Uterus (tissue), 4 donors: ENCODE results near the gene TM7SF2. TPM values are rescaled to one million over a fixed set of nuclear protein-coding genes. Genes with fewer than 3 reads are reported as not detected.
A peak's percentile ranks its signal among the peaks of the same experiment; 100 is the strongest.
"Not testable (repeated sequence)": the region's sequence is repeated elsewhere in the genome, so short reads cannot be mapped to it uniquely, and the experiment has no call there.

Source experiments
- DNase-seq, 2 donors: peaks; one replicate each; pipeline ENCODE4 v3.0.0-alpha.2; 2019 to 2020
- H3K27ac ChIP-seq, 2 donors: fragments of 200-600 bp; sonication (generic); 1 replicate in 1 of 2; 2 replicates in 1 of 2; pipeline ENCODE4 v1.5.1; 2016 to 2018
- H3K27me3 ChIP-seq, 2 donors: fragments of 200-600 bp; sonication (generic); one replicate each; pipeline ENCODE4 v1.5.1; 2018 to 2019; ENCODE audit warnings: control low read depth in 1 of 2
- H3K36me3 ChIP-seq, 2 donors: fragments of 200-600 bp; sonication (generic); one replicate each; pipeline ENCODE4 v1.5.1; 2019; ENCODE audit warnings: control low read depth in 1 of 2
- H3K4me1 ChIP-seq, 2 donors: fragments of 200-600 bp; sonication (generic); one replicate each; pipeline ENCODE4 v1.5.1; 2018 to 2019; ENCODE audit warnings: control low read depth in 1 of 2
- H3K4me3 ChIP-seq, 2 donors: fragments of 200-600 bp; sonication (generic); 1 replicate in 1 of 2; 2 replicates in 1 of 2; pipeline ENCODE4 v1.5.1; 2018 to 2019; ENCODE audit warnings: mild to moderate bottlenecking in 1 of 2
- H3K9me3 ChIP-seq, 2 donors: fragments of 200-600 bp; sonication (generic); one replicate each; pipeline ENCODE4 v1.5.1; 2019; ENCODE audit warnings: control low read depth in 1 of 2
- POLR2A ChIP-seq, 2 donors: fragments of 450-650 bp; IDR thresholded peaks; one replicate each; pipeline ENCODE4 v1.6.1; 2016; ENCODE audit warnings: antibody characterized with exemption in 2 of 2, mild to moderate bottlenecking in 1 of 2, moderate library complexity in 1 of 2
- intact Hi-C: fragments of 100-400 bp; cut with DNase I; formaldehyde crosslinking; loops from one replicate; pipeline ENCODE4 v1.15.1; 2023; ENCODE audit warnings: low total_unique reads
- total RNA-seq, 4 donors: library from RNA; depleted of rRNA in 3 of 4; stranded (reverse); fragments of >200 nt in 3 of 4; gene quantifications; one replicate each; pipeline versions ENCODE4 v1.1.0 to v1.2.4, GENCODE V29; 2014 to 2023
- TF ChIP-seq, protein P1 (sequence below), 4 experiments: fragments of 200-600 bp in 2 of 4; fragments of 450-650 bp in 2 of 4; sonication (generic) in 2 of 4; IDR thresholded peaks; one replicate each; pipeline ENCODE4 v1.5.1; 2016 to 2019; ENCODE audit warnings: antibody characterized with exemption in 4 of 4, mild to moderate bottlenecking in 2 of 4, moderate library complexity in 1 of 4
- donor health status: DM: yes; HTN: yes; CAD: no.

TM7SF2 gene
- total RNA-seq, 4 donors from 2014 or later = 0.77 to 16.7 (median 5.5) TPM

DNA sequence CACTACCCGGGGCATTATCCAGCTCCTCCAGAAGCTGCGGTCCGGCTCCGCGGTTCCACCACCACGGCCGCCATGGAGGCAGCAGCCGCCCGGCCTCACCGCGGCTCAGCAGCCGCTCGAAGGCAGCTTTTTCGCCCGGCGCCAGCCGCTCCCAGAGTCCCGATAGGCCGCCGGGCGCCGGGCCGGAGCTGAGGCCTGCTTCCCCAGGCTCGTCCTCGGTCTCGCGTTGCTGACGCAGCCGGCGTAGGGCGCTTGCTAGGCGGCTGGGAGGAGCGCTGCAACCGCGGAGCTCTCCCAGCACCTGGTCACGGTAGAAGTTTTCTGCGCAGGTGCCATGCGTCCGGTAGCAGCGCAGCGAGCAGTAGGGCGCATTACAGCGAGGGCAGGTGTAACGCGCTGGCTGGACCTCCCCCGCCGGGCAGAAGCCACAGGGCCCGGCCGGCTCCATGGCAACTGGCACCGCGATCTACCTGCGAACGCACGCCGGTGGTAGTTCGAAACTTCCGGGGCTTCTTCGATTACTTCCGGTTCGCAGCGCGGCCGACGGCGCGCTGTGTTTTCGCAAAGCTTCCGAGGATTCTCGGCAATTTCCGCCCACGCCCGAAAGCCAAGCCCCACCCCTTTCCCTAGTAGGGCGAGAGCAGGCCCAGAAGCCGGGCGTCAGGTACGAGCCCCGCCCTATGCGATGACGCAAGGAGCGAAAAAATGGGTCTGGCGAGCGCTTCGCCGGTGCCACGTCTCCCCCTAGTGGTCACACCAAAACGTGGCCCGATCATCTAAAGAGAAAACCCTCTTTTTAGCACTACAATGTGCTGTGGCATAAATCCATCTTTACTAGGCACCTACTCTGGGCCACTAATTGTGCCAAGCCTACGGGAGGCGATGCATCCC is 5.8 kb downstream of the TM7SF2 start, which contains the start of gene ZNHIT2:
Gene ZNHIT2, minus strand, starts transcription at position 496 of the 891 bp plus-strand sequence. Its CDS starts 48 bp downstream, at position 448.
- Histone ChIP-seq H3K36me3 (no peaks in the 10 kb centered on the region), H3K4me3 (peak within 1 kb of the TSS; percentile 65 to 86), H3K27ac (peak within 1 kb of the TSS; percentile 80), H3K27me3 (no peaks in the 10 kb centered on the region), H3K9me3 (no peaks in the 10 kb centered on the region), H3K4me1 (peaks cover 8 to 27% of the 10 kb centered on the region in 2 donors)
- intact Hi-C loops = no loop called here
- TF ChIP-seq POLR2A (IDR thresholded peaks at IDR 0.05) = peak in 1 of 2 donors; percentile 54
- TF ChIP-seq, protein P1, sequence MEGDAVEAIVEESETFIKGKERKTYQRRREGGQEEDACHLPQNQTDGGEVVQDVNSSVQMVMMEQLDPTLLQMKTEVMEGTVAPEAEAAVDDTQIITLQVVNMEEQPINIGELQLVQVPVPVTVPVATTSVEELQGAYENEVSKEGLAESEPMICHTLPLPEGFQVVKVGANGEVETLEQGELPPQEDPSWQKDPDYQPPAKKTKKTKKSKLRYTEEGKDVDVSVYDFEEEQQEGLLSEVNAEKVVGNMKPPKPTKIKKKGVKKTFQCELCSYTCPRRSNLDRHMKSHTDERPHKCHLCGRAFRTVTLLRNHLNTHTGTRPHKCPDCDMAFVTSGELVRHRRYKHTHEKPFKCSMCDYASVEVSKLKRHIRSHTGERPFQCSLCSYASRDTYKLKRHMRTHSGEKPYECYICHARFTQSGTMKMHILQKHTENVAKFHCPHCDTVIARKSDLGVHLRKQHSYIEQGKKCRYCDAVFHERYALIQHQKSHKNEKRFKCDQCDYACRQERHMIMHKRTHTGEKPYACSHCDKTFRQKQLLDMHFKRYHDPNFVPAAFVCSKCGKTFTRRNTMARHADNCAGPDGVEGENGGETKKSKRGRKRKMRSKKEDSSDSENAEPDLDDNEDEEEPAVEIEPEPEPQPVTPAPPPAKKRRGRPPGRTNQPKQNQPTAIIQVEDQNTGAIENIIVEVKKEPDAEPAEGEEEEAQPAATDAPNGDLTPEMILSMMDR (IDR thresholded peaks at IDR 0.05) = peak; percentile 92 to 98 (median 96)
- peak; percentile 100 for DNase-seq

DNA sequence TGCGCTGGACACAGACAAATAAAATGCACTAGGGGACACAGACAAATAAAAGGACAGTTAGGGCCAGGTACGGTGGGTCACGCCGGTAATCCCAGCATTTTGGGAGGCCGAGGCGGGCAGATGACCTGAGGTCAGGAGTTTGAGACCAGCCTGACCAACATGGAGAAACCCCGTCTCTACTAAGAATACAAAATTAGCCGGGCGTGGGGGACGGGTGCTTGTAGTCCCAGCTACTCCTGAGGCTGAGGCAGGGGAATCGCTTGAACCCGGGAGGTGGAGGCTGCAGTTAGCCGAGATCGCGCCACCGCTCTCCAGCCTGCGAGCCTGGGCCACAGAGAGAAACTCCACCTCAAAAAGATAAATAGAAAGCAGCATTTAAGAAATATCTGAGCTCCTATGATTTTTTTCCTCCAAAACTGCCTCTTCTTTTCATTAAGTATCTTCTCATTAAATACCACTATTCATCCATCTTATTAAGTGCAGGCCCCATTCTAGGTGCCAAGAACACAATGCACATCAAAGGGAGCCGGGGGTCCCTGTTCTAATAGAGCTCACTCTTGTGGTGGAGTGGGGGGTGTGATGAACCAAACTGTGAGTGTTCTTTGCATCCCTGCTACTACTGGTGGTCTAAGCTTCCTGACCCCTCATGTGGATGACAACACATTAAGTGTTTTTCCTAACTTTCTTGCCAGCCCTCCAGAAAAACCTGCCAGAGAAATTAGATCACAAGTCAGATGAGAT is 6.6 kb downstream of the TM7SF2 start:
- Histone ChIP-seq H3K36me3 (no peaks in the 10 kb centered on the region), H3K27me3 (no peaks in the 10 kb centered on the region), H3K4me1 (peaks cover 8 to 19% of the 10 kb centered on the region in 2 donors), H3K27ac (peak overlapping the region; percentile 65 to 80), H3K9me3 (no peaks in the 10 kb centered on the region), H3K4me3 (no peak overlapping the region)
- TF ChIP-seq, protein P1 (IDR thresholded peaks at IDR 0.05) = peak in 1 of 4 experiments; percentile 7
- no peak for TF ChIP-seq POLR2A (IDR thresholded peaks at IDR 0.05)
- no peak for DNase-seq
- intact Hi-C loops = no loop called here

DNA sequence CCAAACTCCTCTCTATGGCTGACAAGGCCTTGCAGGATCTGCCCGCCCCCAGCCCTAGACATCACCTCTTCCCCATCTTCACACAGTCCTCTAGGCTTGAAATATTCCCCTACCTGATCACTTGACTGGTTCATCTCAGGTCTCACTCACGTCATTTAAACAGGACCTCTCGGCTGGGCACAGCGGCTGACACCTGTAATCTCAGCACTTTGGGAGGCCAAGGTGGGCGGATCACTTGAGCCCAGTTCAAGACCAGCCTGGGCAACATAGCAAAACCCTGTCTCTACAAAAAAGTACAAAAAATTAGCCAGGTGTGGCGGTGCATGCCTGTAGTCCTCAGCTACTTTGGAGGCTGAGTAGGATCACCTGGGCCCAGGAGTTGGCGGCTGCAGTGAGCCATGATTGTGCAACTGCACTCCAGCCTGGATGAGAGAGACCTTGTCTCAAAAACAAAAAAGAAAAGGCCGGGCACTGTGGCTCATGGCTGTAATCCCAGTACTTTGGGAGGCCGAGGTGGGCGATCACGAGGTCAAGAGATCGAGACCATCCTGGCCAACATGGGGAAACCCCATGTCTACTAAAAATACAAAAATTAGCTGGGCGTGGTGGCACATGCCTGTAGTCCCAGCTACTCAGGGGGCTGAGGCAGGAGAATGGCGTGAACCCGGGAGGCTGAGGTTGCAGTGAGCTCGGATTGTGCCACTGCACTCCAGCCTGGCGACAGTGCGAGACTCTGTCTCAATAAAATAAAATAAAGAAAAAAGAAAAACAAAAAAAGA is 7.4 kb downstream of the TM7SF2 start:
- H3K4me3 ChIP-seq, DNase-seq, H3K27me3 ChIP-seq, H3K36me3 ChIP-seq, H3K9me3 ChIP-seq, intact Hi-C loops: not testable (repeated sequence)
- peak overlapping the region in 1 of 2 donors; percentile 80 for H3K27ac ChIP-seq
- H3K4me1 ChIP-seq = peaks cover 8 to 19% of the 10 kb centered on the region in 2 donors

DNA sequence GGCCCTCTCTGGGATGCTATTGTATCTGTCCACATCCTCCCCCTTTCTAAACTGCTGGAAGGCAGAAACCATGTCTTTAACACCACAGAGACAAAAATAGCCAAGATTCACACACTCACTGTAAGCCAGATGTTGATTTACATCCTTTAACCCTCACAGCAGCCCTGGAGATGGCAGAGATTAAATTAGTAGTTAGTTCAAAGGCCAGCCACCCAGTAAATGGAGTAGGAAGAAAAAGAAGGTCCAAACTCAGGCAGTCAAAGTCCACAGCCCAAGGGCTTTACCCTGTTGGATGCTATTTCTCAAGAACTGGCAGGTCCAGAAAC is 8.0 kb downstream of the TM7SF2 start:
- H3K36me3 ChIP-seq = no peaks in the 10 kb centered on the region
- no peaks in the 10 kb centered on the region for H3K9me3 ChIP-seq
- no peak overlapping the region for H3K27ac ChIP-seq
- no peak for TF ChIP-seq POLR2A (IDR thresholded peaks at IDR 0.05)
- TF ChIP-seq, protein P1 (IDR thresholded peaks at IDR 0.05) = no peak
- no peak overlapping the region for H3K4me3 ChIP-seq
- H3K4me1 ChIP-seq = peaks cover 8 to 19% of the 10 kb centered on the region in 2 donors
- no peaks in the 10 kb centered on the region for H3K27me3 ChIP-seq
- intact Hi-C loops = no loop called here
- no peak for DNase-seq

DNA sequence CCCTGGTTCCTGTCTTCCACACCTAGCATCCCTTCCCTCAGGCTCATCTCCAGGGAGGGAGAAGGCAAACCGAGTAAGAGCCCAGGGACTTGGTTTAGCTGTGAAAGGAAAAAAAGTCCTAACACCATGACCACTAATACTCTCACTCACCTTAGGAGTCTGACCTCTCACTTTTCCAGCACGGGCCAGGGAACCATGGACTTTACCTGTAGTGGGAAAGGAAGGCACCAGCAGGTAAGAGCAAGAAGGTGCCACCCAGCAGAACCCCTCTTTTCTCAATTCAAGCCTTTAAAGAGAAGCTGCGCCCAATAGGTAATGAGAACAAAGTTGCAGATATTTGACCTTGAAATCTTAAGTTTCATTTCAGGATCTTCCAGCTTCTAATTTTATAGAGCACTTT is 9.2 kb downstream of the TM7SF2 start:
- DNase-seq = no peak

More for the DNA sequence above, 9.2 kb downstream of the TM7SF2 start:
- peak overlapping the region in 1 of 2 donors; percentile 92 for H3K27ac ChIP-seq
- TF ChIP-seq, protein P1 (IDR thresholded peaks at IDR 0.05) = no peak
- TF ChIP-seq POLR2A (IDR thresholded peaks at IDR 0.05) = no peak
- peak overlapping the region in 1 of 2 donors; percentile 79 for H3K4me3 ChIP-seq
- H3K36me3 ChIP-seq = no peaks in the 10 kb centered on the region
- no peaks in the 10 kb centered on the region for H3K9me3 ChIP-seq
- H3K4me1 ChIP-seq = peaks cover 8 to 15% of the 10 kb centered on the region in 2 donors
- intact Hi-C loops = no loop called here
- H3K27me3 ChIP-seq = no peaks in the 10 kb centered on the region
